GM21825 (cell line): ENCODE measurements around the gene PIGV.
"Not testable (repeated sequence)": the region's sequence is repeated elsewhere in the genome, so short reads cannot be mapped to it uniquely, and the experiment has no call there.

Experiments used
- ATAC-seq: cut with Tn5 transposase; IDR thresholded peaks from one replicate; pipeline ENCODE4 v1.9.1; 2021; ENCODE audit warnings: mild to moderate bottlenecking, moderate library complexity; ENCODE audit not compliant: unreplicated experiment

PIGV gene

DNA sequence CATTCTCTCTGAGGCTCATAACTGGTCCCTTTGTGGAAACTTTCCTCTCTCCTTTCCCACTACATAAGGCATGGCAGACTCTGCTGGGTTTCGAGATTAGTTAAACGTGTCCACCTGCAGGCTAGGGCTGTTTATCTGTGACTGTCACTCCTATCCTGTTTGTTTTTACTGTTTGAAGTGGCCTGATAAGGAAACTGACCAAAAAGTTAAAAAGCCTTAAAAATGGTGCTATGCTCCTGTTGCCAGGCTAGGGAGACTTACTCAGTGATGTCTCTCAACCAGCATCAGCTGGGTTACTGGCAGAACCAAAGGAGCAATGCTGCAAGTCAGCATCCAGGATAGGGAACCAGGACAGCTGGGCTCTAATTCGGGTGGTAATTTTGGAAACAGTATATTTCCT is 3.9 kb downstream of the PIGV start:
- no peak for ATAC-seq

DNA sequence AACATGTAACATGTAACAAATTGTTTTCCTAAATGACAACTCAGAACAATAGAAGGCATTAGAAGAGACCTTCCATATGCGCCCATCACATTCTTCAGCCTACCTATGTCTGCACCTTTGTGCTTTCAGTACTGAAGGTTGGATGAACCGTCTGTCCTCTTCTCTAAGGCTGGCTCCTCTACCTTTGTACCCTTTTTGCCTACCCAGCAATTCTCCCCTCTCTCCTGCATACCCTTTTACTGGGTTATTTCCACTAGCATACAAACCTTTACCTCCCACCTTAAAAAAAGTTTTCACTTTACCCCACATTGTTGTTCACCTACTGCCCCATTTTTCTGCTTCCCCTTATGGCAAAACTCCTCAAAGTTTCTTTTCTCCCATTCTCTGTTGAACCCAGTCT is 5.2 kb downstream of the PIGV start:
- ATAC-seq = no peak

DNA sequence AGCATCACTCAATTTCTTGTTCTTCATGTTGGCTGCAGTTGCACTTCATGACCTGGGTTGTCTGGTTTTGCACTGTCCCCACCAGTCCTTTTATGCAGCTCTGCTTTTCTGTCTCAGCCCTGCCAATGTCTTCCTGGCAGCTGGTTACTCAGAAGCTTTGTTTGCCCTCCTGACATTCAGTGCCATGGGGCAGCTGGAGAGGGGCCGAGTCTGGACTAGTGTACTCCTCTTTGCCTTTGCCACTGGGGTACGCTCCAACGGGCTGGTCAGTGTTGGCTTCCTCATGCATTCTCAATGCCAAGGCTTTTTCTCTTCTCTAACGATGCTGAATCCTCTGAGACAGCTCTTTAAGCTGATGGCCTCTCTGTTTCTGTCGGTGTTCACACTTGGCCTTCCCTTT is 6.6 kb downstream of the PIGV start:
- ATAC-seq = no peak

DNA sequence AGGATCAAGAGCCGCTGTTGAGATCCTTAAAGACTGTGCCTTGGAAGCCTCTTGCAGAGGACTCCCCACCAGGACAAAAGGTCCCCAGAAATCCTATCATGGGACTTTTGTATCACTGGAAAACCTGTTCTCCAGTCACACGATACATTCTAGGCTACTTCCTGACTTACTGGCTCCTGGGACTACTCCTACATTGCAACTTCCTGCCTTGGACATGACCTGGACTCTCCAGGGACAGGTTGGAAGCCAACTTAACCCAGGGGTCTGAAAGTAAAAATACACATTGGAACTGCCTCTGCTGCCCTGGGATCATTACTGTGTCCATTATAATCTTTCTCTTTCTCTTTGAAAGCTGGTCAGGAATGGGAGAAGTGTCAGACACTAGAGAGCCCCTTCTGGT is 9.9 kb downstream of the PIGV start:
- ATAC-seq = no peak

DNA sequence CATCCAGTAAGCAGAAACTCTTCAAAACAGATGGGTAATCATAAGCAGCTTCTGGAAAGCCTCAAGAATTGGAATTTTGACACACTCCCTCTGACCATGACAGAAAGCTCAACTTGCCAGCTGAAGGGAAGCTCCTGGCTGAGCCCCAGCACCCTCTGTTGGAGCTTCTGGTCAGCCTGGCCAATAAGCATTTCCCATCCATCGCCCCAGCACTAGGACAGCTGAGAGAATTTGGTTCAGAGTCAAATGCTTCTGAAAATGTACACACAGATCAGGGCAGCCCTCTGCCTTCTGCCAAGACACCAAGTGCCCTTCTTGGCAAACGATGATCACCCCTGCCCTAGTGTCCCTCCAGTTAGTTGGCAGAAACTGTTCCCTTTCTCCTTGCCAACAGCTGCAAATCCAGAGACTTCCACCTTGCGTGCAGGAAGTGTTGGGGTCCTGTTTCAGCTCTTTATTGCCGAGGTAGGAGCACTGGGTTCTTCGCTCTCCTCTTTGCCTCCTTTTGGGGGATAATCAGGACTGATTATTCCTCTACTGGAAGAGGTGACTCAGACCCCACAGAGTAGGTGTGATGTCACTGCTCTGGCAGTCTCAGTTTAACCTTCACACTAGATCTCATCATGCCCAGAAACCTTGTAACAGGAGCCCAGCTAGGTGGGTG is 11.9 kb downstream of the PIGV start:
- no peak for ATAC-seq

DNA sequence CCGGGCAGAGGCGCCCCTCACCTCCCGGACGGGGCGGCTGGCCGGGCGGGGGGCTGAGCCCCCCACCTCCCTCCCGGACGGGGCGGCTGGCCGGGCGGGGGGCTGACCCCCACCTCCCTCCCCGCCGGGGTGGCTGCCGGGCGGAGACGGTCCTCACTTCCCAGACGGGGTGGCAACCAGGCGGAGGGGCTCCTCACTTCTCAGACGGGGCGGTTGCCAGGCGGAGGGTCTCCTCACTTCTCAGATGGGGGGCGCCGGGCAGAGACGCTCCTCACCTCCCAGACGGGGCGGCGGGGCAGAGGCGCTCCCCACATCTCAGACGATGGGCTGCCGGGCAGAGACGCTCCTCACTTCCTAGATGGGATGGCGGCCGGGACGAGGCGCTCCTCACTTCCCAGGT is 16.2 kb downstream of the PIGV start:
- not testable (repeated sequence) for ATAC-seq

DNA sequence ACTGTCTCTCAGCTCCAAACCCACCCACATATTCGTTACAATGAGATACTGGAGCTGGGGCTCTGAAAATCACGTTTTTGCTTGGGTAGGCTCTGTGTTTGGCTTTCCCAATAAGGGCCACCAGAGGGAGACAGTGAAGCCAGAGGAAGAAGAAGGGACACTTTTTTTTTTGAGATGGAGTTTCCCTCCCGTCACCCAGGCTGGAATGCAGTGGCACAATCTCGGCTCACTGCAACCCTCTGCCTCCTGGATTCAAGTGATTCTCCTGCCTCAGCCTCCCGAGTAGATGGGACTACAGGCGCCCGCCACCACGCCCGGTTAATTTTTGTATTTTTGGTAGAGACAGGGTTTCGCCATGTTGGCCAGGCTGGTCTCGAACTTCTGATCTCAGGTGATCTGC is 22.4 kb downstream of the PIGV start:
- ATAC-seq = not testable (repeated sequence)

DNA sequence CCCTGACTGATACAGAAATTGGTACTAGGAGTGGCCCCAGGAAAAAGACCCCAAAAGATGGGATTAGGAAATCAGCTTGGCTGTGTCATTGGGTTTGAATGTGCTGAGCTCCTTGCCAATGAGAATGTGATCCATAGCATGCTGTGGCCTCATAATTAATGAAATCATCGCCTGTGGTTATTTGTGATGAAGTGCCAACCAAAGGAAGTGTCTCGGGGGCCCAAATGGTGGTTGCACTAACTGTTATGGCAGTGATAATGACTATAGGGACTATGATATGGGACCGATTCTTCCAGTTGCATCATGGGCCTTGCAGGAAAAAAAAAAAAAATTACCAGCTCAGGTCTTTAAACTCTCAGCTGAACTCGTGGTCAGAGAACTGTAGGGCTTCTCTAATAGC is 23.3 kb downstream of the PIGV start:
- no peak for ATAC-seq

DNA sequence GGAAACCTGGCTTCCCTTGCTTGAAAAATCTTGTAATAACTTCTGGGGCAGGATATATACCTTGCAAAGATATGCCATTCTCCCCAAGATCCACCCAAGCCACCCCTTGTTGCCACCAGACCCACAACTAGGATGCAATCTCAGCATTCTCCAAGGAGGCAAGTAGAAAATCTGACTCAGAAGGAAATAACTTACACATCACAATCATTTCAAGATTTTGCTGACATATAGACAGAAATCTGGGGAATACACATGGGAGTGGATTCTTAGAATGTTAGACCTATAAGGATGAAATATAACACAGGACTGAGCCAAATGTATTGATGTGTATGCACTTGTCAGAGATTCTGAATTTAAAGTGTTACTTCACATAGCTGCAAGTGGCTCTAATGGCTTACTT is 24.0 kb downstream of the PIGV start:
- no peak for ATAC-seq

DNA sequence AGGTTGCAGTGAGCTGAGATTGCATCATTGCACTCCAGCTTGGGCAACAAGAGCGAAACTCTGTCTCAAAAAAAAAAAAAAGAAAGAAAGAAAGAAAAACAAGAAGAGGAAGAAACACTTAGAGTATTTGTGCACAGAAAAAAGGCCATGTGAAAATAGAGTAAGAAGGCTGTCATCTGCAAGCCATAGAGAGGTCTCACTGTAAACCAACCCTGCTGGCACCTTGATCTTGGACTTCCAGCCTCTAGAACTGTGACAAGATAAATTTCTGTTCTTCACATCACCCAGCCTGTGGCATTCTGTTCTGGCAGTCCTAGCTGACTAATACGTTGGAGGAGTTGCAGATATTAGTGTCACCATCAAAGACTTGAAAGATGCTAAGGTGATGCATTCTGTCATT is 26.6 kb downstream of the PIGV start:
- no peak for ATAC-seq

DNA sequence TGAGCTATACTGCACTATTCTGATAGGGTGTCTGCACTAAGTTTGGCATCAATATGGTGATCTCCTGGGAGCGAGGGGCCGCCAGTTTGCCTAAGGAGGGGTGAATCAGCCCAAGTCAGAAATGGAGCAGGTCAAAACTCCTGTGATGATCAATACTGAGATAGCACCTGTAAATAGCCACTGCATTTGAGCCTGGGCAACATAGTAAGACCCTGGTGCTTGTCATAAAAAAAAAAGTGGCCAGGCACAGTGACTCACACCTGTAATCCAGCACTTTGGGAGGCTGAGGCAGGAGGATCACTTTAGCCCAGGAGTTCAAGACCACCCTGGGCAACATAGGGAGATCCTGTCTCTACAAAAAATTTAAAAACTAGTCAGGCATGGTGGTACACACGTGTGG is 27.1 kb downstream of the PIGV start:
- no peak for ATAC-seq

DNA sequence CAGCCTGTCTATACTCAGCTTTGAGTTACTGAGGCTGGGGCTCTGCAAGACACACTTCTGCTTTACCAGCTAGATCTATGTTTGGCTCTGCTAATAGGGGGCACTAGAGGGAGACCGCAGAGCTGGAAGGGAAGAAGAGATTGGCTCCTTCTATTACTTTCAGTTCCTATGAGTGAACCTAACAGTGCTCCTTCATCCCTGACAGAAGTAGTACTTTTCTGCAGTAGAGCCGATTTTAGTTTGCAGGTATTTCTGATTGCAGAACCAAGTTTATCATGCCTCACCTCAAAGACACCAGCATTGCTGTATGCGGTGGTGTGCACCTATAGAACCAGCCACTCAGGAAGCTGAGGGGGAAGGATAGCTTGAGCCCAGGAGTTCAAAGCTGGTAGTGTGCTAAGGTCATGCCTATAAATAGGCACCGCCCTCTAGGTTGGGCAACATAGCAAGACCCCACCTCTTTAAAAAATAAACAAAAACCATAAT is 33.1 kb downstream of the PIGV start:
- peak; percentile 83 for ATAC-seq

DNA sequence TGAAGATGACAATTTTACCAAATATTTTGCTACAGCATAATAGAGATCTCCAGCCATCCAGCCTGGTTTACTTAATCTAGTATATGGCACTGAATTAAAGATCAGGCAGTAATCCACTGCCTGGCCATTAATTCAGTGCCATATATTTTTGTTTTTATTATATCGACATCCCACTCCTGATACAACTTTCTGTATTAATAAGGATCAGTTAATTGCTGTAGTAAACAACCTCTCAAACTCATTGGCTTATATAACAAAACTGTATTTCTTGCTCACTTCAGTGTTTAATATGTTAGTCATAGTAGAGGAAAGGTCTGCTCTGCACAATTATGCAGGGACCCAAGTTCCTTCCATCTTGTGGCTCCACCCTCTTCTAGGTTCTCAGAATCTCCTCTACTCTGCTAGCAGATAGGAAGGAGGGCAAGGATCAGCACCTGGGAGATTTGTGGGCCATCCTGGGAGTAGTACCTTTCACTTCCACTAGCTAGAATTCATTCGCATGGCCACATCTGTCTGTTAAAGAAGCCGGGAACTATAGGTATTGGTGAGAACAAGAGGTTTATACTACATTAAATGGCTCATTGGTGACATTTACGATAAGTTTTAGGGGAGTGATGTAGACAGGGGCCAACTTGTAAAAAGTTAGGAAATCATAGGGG is 35.1 kb downstream of the PIGV start:
- no peak for ATAC-seq

DNA sequence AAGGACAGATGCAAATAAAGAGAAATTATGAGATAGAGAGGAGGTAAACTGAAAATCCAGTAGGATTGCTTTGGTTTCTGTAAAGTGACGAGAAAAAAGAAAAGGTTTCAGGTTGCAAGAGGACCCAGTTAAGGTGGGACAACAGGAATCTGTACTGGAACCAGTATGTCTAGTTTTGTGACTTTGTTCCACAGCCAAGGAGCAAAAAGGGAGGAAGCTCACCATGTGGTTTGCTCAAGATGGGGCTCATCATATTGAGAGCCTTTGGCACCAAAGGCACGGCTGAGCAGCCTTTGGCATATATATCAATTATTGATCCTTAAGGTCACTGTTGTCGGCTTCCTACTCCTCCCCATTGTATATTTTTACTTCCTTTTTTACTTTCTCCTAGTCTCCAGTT is 37.0 kb downstream of the PIGV start:
- ATAC-seq = no peak

DNA sequence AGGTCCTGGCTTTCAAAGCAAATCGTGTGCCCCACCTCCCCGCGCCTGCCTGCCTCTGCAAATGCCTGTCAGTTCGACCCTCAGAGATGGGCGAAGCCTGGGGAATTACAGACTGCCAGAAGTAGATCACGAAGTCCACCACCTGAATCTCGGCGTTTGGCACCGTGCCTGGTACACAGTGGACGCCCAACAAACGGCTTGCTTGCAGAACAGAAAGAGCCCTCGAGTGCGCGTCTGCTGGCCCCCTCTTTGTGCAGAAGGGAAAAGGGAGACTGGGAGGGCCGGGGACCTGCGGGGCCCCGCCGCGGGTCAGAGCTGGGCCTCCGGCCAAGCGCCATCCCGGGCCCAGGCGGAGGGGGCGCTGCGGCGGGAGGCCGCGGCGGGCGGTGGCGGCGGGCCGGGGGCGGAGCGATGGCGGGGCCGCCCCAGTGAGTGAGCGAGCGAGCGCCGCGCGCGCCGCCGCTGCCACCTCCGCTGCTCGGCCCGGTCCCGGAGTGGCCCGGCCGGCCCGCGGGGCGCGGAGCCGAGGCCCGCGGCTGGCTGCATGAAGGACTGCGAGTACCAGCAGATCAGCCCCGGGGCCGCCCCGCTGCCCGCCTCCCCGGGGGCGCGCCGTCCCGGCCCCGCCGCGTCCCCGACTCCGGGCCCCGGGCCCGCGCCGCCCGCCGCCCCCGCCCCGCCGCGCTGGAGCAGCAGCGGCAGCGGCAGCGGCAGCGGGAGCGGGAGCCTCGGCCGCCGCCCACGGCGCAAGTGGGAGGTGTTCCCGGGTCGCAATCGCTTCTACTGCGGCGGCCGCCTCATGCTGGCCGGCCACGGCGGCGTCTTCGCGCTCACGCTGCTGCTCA is 38.7 kb downstream of the PIGV start, which contains the start of gene ZDHHC18:
Gene ZDHHC18, plus strand, starts transcription at position 428 of the 845 bp plus-strand sequence. Its CDS starts 117 bp downstream, at position 545.
- peak; percentile 77 for ATAC-seq

DNA sequence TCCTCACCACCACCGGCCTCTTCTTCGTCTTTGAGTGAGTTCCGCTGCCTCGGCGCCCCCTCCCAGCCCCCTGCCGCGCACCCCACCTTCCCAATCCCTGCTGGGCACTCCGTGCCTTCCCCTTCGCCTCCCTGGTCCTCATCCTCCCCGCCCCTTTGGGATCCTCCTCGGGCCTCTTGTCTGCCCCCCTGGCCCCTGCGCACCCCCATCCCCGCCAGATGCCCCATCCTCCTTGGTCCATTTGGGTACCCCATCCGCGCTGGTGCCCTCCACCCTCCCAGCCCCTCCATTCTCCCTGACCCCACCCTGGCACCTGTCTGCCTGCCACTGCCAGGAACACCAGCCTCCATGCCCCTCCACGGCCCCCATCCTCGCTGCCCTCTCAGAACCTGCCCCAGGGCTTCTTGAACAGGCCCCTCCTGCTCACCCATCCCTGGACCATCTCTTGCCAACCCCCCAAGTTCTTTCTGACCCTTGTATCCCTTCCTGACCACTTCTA is 39.4 kb downstream of the PIGV start:
- no peak for ATAC-seq

DNA sequence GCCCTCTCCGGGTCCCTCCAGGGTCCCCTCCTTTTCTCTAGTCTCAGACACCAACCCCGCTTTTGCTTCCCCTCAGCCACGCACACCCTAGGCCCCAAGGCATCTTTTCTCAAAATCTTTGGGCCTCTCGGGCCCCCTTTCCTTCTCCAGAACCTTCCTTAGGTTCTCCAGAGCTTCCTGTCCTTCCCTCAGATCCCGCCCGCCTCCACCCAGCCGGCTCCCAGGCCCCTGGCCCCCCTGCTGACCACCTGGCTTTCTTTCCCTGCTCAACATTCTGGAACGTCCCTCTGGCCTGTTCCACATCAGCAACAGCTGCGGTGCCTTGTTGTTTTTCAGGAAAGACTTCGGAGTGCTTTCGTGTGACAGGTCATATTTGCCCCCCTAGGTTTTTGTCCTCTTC is 39.9 kb downstream of the PIGV start:
- ATAC-seq = no peak

DNA sequence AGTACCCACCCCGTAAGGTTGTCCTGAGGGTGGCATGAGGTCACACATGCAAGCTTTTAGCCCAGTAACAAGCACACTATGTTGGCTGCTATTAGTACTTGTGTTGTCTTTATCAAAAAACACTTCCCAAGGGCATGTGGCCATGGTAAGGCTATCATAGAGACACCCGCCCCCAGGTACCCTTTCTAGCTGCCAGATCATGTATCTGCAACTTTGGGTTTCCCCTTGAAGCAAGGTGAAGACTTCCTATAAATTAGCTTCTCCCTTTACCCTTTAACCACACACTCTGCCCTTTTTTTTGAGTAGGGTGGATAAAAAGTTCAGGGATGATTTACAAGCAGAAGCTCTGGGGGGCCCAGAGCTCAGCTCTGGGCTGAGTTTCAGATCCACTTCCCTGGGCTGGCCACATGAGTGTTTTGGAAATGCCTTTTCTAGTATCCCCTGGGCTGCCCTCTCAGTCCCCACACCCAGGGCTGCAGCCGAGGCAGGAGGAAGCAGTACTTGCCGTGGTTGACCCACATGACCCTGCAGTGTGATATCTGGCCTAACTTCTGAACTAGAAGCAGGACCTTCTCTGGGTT is 40.8 kb downstream of the PIGV start:
- ATAC-seq = no peak

DNA sequence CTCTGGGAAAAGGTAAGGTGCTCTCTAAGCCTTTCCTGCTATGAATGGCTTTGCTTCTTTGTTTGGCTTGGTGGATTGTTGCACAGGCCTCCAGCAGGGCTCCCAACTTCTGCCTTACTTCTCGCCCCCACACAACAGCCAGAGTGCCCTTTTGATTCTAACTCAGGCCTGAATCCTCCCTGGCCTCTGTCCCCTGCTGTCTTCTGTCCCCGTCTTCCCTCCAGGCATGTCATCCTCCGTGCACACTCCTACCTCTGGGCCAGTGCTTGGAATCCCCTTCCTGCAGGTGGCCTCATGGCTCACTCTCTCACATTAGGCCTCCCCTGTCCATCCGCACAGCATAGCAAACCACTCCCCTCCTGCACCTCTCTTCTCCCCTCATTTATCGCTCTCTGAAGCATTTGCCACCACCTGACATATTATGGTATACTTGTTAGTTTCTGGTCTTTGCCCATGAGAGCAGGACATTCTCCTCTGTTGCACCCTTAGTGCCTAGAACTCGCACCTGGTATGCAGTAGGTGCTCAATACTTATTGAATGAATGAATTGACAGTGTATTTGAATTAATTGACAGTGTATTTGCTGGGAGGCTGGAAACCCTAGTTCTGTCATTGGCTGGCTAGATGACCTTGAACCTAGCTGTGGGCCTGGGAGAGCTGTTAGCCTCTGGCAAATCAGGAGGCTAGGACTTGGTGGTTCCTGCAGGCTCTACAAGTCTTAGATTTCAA is 41.6 kb downstream of the PIGV start:
- no peak for ATAC-seq

DNA sequence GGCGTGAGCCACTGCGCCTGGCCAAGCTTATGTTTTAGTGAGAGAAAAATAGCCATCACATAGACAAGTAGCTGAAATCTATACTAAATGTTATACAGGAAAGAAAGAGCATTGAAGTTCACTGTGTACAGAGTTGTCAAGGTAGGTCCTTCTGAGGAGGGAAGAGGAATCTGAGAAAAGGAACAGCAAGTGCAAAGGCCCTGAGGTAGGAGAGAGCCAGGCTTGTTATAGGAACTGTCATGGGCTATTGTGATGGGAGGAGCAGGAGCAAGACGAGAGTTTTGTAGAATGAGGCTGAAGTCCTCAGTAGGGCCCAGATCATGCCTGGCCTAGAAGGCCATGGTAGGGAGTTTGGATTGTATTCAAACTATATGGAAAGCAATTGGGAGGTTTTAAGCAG is 43.3 kb downstream of the PIGV start:
- no peak for ATAC-seq
